ENCODE results near the gene DAPK2.
A peak's percentile ranks its signal among the peaks of the same experiment; 100 is the strongest.
"Not testable (repeated sequence)": the region's sequence is repeated elsewhere in the genome, so short reads cannot be mapped to it uniquely, and the experiment has no call there.

The DAPK2 gene

GRCh38 chr15:64046421-64047153, at the start of gene DAPK2:
Gene DAPK2 (minus strand): TSS chr15:64046485. CDS start chr15:64040261, 6,224 bp downstream.
- peak in 49 of 56 donors; percentile 11 to 83 (median 50) for DNase-seq

GRCh38 chr15:64095431-64095794, 49.1 kb upstream of the DAPK2 start:
- no peak for DNase-seq

GRCh38 chr15:64093627-64094417, 47.5 kb upstream of the DAPK2 start, which contains the start of gene CIAO2A:
Gene CIAO2A (minus strand): TSS chr15:64093838. CDS start chr15:64093768, 70 bp downstream.
- DNase-seq: peak; percentile 73 to 98 (median 93)

GRCh38 chr15:64092864-64093626, 46.8 kb upstream of the DAPK2 start:
- DNase-seq: peak in 15 of 56 donors; percentile 6 to 58 (median 33)

- DNase-seq: no peak
Observed at GRCh38 chr15:64092075-64092820, 46.0 kb upstream of the DAPK2 start.

- peak in 1 of 56 donors; percentile 16 for DNase-seq
Observed at GRCh38 chr15:64090527-64090926, 44.2 kb upstream of the DAPK2 start.

GRCh38 chr15:64089543-64090280, 43.4 kb upstream of the DAPK2 start:
- DNase-seq: no peak

GRCh38 chr15:64082757-64083156, 36.5 kb upstream of the DAPK2 start:
- DNase-seq: no peak

GRCh38 chr15:64073496-64073895, 27.2 kb upstream of the DAPK2 start:
- not testable (repeated sequence) for DNase-seq

GRCh38 chr15:64072812-64073211, 26.5 kb upstream of the DAPK2 start:
- DNase-seq: no peak

GRCh38 chr15:64071931-64072765, 25.9 kb upstream of the DAPK2 start:
- DNase-seq: no peak

GRCh38 chr15:64070965-64071851, 24.9 kb upstream of the DAPK2 start:
- peak in 20 of 56 donors; percentile 3 to 68 (median 17) for DNase-seq

GRCh38 chr15:64070106-64070505, 23.8 kb upstream of the DAPK2 start:
- no peak for DNase-seq

- no peak for DNase-seq
Observed at GRCh38 chr15:64068133-64068532, 21.8 kb upstream of the DAPK2 start.

GRCh38 chr15:64067564-64068030, 21.3 kb upstream of the DAPK2 start:
- peak in 47 of 56 donors; percentile 8 to 79 (median 38) for DNase-seq

- no peak for DNase-seq
Observed at GRCh38 chr15:64066451-64066850, 20.2 kb upstream of the DAPK2 start.

GRCh38 chr15:64060716-64061115, 14.4 kb upstream of the DAPK2 start:
- DNase-seq: no peak

GRCh38 chr15:64059104-64059503, 12.8 kb upstream of the DAPK2 start:
- not testable (repeated sequence) for DNase-seq
